OCI-LY3 (cell line): ENCODE measurements around the gene ZNF827.

Experiments
- H2AFZ ChIP-seq: fragments of 200-600, 300-600 bp; shearing (Covaris generic); 2 replicates; pipeline ENCODE4 v1.6.0; 2014; ENCODE audit warnings: antibody characterized with exemption, low read depth, low read length
- H3K27ac ChIP-seq: fragments of 200-600, 300-600 bp; sonication (generic); 2 replicates; pipeline ENCODE4 v1.5.1; 2014; ENCODE audit warnings: mild to moderate bottlenecking, low read length, moderate library complexity, mixed read lengths
- H3K27me3 ChIP-seq: fragments of 200-600, 300-600 bp; sonication (generic); 2 replicates; pipeline ENCODE4 v1.6.1; 2014; ENCODE audit warnings: low read depth, low read length, mixed read lengths
- H3K36me3 ChIP-seq: fragments of 200-600, 300-600 bp; sonication (generic); replicated peaks from 2 replicates; pipeline ENCODE3; 2014; ENCODE audit warnings: low read depth, low read length, mixed read lengths
- H3K4me1 ChIP-seq: fragments of 300-600, 200-600 bp; sonication (generic); 2 replicates; pipeline ENCODE4 v1.6.1; 2014; ENCODE audit warnings: low read length, mixed read lengths
- H3K4me2 ChIP-seq: fragments of 200-600, 300-600 bp; sonication (generic); 2 replicates; pipeline ENCODE4 v1.6.1; 2014; ENCODE audit warnings: low read length, mixed read lengths
- H3K4me3 ChIP-seq: fragments of 300-600, 200-600 bp; sonication (generic); 2 replicates; pipeline ENCODE4 v1.5.1; 2014; ENCODE audit warnings: antibody characterized with exemption, mild to moderate bottlenecking, low read length, moderate library complexity
- H3K79me2 ChIP-seq: fragments of 300-600, 200-600 bp; shearing (Covaris generic); 2 replicates; pipeline ENCODE4 v1.6.1; 2014; ENCODE audit warnings: mild to moderate bottlenecking, low read length, mixed read lengths
- H3K9ac ChIP-seq: fragments of 300-600, 200-600 bp; shearing (Covaris generic); 2 replicates; pipeline ENCODE4 v1.6.0; 2014; ENCODE audit warnings: mild to moderate bottlenecking, low read length, moderate library complexity
- H3K9me3 ChIP-seq: fragments of 200-600, 300-600 bp; shearing (Covaris generic); 2 replicates; pipeline ENCODE4 v1.6.1; 2014; ENCODE audit warnings: low read length, mixed read lengths; ENCODE audit not compliant: insufficient read depth
- H4K20me1 ChIP-seq: fragments of 200-600, 300-600 bp; sonication (generic); 2 replicates; pipeline ENCODE4 v1.6.1; 2016; ENCODE audit warnings: low read length, mixed read lengths; ENCODE audit not compliant: insufficient read depth
- EZH2phosphoT487 ChIP-seq: fragments of 200-600 bp; shearing (Covaris generic); IDR thresholded peaks from 2 replicates; pipeline ENCODE4 v1.6.1; 2018; ENCODE audit warnings: antibody characterized with exemption, mixed run types, low read depth
- TF ChIP-seq, protein P1 (sequence below): fragments of 200-600, 300-600 bp; sonication (generic); IDR thresholded peaks from 2 replicates; pipeline ENCODE4 v1.5.1; 2014; ENCODE audit warnings: antibody characterized with exemption, low read length, low read depth

The ZNF827 gene

DNA sequence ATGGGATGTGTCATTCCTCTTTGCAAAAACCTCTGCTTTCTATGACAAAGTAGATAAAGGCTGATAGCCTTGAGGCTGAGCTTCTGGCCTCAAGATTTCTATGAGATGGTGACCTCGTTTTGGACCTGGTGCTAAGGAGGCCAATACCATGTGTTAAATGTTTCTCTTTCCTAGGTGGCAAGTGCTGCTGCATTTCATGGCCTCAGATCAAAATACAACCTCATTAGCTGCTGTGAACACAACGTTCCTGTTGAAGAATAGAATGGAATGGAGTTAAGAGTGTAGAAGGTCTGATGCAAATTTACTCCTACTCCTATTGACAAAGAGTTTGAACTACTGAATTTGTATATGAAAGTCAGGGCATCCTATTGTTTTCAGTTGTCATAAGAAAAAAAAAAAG, 146.6 kb downstream of the ZNF827 start:
- Histone ChIP-seq H2AFZ (no peak overlapping the region), H3K4me1 (peaks cover 15% of the 10 kb centered on the region), H3K9ac (no peak overlapping the region), H3K9me3 (no peaks in the 10 kb centered on the region), H3K27ac (no peak overlapping the region), H3K27me3 (no peaks in the 10 kb centered on the region), H4K20me1 (no peaks in the 10 kb centered on the region), H3K36me3 (peaks cover 3% of the 10 kb centered on the region), H3K4me3 (no peak overlapping the region), H3K79me2 (no peaks in the 10 kb centered on the region), H3K4me2 (no peak overlapping the region)
- TF ChIP-seq EZH2phosphoT487 = no peak
- TF ChIP-seq, protein P1, sequence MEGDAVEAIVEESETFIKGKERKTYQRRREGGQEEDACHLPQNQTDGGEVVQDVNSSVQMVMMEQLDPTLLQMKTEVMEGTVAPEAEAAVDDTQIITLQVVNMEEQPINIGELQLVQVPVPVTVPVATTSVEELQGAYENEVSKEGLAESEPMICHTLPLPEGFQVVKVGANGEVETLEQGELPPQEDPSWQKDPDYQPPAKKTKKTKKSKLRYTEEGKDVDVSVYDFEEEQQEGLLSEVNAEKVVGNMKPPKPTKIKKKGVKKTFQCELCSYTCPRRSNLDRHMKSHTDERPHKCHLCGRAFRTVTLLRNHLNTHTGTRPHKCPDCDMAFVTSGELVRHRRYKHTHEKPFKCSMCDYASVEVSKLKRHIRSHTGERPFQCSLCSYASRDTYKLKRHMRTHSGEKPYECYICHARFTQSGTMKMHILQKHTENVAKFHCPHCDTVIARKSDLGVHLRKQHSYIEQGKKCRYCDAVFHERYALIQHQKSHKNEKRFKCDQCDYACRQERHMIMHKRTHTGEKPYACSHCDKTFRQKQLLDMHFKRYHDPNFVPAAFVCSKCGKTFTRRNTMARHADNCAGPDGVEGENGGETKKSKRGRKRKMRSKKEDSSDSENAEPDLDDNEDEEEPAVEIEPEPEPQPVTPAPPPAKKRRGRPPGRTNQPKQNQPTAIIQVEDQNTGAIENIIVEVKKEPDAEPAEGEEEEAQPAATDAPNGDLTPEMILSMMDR = no peak

DNA sequence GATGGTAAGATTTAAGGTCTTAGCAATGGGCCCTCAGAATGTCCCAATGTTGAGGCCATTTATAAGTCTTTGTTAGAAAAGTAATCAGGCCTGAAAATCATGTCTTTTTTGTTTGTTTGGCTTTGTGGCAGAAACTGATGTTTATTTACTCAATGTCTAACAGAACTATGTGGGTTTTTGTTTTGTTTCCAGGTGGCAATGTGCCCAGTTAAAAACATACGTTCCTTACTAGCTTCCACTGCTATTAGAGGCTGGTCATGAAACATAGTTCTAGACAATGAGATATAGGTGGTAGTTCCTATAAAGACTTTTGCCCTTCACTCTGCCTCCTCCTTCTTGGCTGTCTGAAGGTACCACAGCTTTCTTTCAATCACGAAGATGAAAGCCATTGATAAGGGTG, 149.9 kb downstream of the ZNF827 start:
- no peak overlapping the region for H3K27ac ChIP-seq
- H3K9ac ChIP-seq = no peak overlapping the region
- H3K36me3 ChIP-seq = peaks cover 12% of the 10 kb centered on the region
- no peaks in the 10 kb centered on the region for H4K20me1 ChIP-seq
- no peak overlapping the region for H2AFZ ChIP-seq
- H3K4me2 ChIP-seq = no peak overlapping the region
- no peaks in the 10 kb centered on the region for H3K9me3 ChIP-seq
- no peaks in the 10 kb centered on the region for H3K27me3 ChIP-seq
- no peaks in the 10 kb centered on the region for H3K4me1 ChIP-seq
- no peaks in the 10 kb centered on the region for H3K79me2 ChIP-seq
- H3K4me3 ChIP-seq = no peak overlapping the region
- no peak for TF ChIP-seq EZH2phosphoT487
- TF ChIP-seq, protein P1 = no peak

DNA sequence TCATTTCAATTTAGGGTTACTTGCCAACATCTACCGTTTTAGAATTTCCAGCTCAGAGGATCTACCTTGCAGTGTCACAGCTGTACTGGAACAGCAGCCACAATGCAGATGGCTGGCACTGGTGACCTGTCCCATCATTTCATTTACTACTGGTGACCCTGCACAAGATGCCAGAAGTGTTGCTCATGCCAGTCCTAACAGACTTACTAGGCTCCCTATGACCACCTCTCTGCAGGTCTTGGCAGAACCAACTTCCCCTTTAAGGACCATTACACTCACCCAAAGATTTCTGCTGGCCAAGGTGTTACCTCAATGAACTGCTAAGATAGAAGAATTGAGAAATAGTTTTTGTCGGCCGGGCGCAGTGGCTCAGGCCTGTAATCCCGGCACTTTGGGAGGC, 151.8 kb downstream of the ZNF827 start:
- H3K9ac ChIP-seq = no peak overlapping the region
- peaks cover 10% of the 10 kb centered on the region for H3K36me3 ChIP-seq
- no peak overlapping the region for H3K4me3 ChIP-seq
- no peaks in the 10 kb centered on the region for H3K4me1 ChIP-seq
- no peaks in the 10 kb centered on the region for H4K20me1 ChIP-seq
- H3K4me2 ChIP-seq = no peak overlapping the region
- no peaks in the 10 kb centered on the region for H3K9me3 ChIP-seq
- H2AFZ ChIP-seq = no peak overlapping the region
- TF ChIP-seq EZH2phosphoT487 = no peak
- TF ChIP-seq, protein P1 = no peak
- H3K27ac ChIP-seq = no peak overlapping the region
- no peaks in the 10 kb centered on the region for H3K79me2 ChIP-seq
- no peaks in the 10 kb centered on the region for H3K27me3 ChIP-seq

DNA sequence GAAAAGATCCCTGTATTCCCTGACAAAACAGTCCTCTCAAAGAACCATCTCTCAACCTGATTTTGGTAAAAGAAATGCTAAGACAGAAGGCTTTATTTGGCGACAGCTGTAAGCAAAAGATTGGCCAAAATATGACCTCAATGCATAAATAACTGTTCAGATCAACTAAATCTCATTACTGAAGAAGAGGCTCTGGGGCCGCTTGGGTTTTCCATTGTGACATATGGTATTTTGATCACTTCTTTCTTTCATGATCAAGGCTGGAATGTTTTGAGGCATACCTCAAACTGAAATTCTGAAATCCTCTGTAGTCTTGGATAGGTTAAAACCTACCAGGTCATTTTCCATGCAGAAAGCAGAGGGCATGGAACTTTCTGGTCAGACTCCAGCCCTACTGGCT, 152.4 kb downstream of the ZNF827 start:
- Histone ChIP-seq H3K79me2 (no peaks in the 10 kb centered on the region), H3K4me3 (no peak overlapping the region), H3K27ac (no peak overlapping the region), H4K20me1 (no peaks in the 10 kb centered on the region), H2AFZ (no peak overlapping the region), H3K36me3 (peaks cover 9% of the 10 kb centered on the region), H3K4me1 (no peaks in the 10 kb centered on the region), H3K27me3 (no peaks in the 10 kb centered on the region), H3K9ac (no peak overlapping the region), H3K4me2 (no peak overlapping the region), H3K9me3 (no peaks in the 10 kb centered on the region)
- TF ChIP-seq EZH2phosphoT487 = no peak
- TF ChIP-seq, protein P1 = no peak
